GM11168 (cell line): ENCODE measurements around the gene OR4N5.
"Not testable (repeated sequence)": the region's sequence is repeated elsewhere in the genome, so short reads cannot be mapped to it uniquely, and the experiment has no call there.

Source experiments
- in situ Hi-C: fragments of 300-500 bp; cut with MboI; formaldehyde crosslinking; loops from one replicate; pipeline ENCODE4 v1.12.0; 2022; ENCODE audit warnings: low sequenced_read_pairs; ENCODE audit not compliant: unreplicated experiment

OR4N5 gene

GRCh38 chr14:20138520-20138919 lies at the start of gene OR4N5:
Gene OR4N5 (plus strand): TSS chr14:20138820. CDS start chr14:20143736, 4,916 bp downstream.
- in situ Hi-C loops: no loop called here

DNA sequence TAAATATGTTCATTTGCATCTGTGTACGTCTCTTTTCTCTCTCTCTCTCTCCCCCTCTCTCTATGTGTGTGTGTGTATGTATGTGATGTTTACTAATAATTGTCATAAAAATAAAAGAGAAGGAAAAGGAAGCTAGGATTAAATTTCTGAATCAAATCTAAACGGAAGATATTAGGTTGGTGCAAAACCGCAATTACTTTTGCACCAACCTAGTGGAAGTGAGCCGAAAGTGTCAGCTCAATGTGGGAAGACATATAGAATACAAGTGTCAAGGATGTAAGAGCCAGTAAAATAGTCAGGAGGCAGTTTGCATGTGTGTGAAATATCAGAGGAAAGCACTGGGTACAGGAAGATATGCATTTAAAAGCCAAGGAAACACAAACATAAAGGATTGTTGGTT lies 46.6 kb upstream of the OR4N5 start:
- in situ Hi-C loops: no loop called here

GRCh38 chr14:20093442-20093841 lies 45.2 kb upstream of the OR4N5 start:
- in situ Hi-C loops: no loop called here

- in situ Hi-C loops: not testable (repeated sequence)
These were observed 39.5 kb upstream of the OR4N5 start for GRCh38 chr14:20098926-20099770.

DNA sequence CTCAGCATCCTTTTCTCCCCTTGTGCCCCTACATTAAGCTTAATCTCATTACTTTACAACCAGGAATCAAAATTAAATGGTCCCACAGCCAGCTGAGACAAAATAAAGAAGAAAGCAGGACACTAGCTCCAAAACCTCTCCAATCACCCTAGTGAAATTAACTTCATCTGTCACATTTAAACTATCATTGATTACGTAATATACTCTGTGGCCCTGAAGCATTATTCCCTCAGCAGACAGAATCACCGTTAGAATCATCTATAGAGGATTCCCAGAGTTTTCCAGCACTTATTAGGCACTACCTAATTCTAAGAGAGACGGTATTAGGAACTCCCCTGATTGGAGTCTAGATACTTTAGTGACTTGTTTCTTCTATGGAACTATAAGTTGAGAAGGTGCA lies 28.2 kb upstream of the OR4N5 start, which contains the start of gene OR4K17:
Gene OR4K17, plus strand, starts transcription at position 302 of the 400 bp plus-strand sequence. CDS start 6,761 bp downstream, outside the sequence.
- in situ Hi-C loops: no loop called here

DNA sequence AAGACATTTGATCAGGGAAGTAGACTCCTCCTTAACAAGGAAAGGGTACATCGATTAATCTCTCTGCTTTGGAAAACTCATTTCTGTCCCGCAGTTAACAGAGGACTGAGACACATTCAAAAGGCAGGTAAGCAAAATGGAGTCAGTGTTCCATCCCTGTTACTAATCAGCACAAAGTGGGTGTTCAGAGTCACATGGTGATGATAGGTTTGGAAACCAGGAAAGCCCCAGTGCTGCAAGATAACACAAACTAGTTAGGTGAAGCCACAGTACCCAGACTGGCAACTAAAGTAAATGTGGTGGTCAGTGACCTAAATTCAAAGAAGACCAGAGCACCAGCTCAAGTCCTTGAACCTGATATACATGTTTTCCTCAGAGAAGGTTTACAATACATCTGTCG lies 26.3 kb upstream of the OR4N5 start:
- in situ Hi-C loops: no loop called here

GRCh38 chr14:20116748-20117147 lies 21.9 kb upstream of the OR4N5 start:
- in situ Hi-C loops: no loop called here

- in situ Hi-C loops: no loop called here
These were observed 19.8 kb upstream of the OR4N5 start for GRCh38 chr14:20118795-20119194.

DNA sequence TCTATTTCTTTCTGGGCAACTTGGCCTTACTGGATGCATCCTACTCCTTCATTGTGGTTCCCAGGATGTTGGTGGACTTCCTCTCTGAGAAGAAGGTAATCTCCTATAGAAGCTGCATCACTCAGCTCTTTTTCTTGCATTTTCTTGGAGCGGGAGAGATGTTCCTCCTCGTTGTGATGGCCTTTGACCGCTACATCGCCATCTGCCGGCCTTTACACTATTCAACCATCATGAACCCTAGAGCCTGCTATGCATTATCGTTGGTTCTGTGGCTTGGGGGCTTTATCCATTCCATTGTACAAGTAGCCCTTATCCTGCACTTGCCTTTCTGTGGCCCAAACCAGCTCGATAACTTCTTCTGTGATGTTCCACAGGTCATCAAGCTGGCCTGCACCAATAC lies 5.3 kb downstream of the OR4N5 start:
- in situ Hi-C loops: no loop called here

DNA sequence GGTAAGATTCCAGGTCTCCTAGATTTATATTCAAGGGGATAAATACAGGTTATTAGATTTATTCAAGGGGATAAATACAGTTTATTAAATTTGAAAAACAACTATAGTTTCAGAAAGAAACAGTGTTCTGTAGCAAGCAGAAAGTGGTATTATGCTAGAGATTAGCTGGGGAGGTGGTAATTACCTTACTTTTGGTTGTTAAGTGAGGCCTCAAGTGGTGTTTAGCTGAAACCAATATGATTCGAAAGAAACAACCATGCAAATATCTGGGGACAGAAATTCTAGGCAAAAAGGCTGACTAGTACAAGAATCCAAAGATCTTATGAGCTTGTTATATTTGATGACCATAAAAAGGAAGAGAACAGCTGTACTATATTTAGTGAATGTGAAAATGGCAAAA lies 6.2 kb downstream of the OR4N5 start:
- in situ Hi-C loops: no loop called here

- in situ Hi-C loops: no loop called here
These were observed 25.8 kb downstream of the OR4N5 start for GRCh38 chr14:20164462-20164861.

GRCh38 chr14:20167091-20167490 lies 28.5 kb downstream of the OR4N5 start:
- in situ Hi-C loops: no loop called here

GRCh38 chr14:20169852-20170251 lies 31.2 kb downstream of the OR4N5 start:
- in situ Hi-C loops: not testable (repeated sequence)

GRCh38 chr14:20174205-20174604 lies 35.6 kb downstream of the OR4N5 start:
- in situ Hi-C loops: not testable (repeated sequence)

DNA sequence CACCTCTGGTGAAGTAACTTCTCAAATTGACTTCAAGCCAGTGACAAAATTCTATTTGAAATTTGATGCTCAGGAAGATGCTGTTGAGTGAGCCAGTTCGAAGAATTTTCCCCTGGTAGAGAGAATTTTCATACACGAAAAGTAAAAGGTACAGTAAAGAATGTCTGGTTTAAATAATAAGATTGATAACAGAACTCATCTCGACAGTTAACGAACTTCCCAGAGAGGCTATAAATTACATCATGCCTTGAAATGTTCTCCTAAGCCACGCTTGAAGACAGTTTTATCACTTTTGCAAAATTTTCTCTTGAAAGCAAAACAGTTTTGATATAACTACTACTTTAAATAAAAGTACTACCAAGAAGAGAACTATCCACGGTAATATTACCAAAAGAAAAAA lies 37.7 kb downstream of the OR4N5 start:
- in situ Hi-C loops: no loop called here

DNA sequence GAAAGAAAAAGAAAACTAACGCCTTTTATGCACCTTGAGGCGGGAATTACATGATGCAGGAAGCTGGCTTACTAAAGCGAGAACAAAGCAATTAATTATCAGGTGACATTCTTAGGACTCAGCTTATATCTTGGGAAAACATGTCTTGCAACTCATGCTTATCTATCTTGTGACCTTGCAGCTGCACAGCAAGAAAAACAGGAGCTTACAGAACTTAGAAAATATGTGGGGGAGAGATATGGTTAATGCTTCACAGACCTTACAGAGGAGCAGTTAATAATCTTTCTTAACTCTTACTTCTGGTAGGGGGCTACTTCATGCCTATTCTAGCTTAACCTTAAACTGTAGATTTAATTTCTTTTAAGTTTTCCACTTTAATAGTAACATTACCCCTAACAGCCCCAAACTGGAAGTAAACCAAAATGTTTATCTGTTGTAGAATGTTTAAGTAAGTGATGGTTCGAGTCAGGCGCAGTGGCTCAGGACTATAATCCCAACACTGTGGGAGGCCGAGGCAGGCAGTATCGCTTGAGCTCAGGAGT lies 38.9 kb downstream of the OR4N5 start:
- in situ Hi-C loops: no loop called here

GRCh38 chr14:20179218-20179617 lies 40.6 kb downstream of the OR4N5 start:
- in situ Hi-C loops: no loop called here

DNA sequence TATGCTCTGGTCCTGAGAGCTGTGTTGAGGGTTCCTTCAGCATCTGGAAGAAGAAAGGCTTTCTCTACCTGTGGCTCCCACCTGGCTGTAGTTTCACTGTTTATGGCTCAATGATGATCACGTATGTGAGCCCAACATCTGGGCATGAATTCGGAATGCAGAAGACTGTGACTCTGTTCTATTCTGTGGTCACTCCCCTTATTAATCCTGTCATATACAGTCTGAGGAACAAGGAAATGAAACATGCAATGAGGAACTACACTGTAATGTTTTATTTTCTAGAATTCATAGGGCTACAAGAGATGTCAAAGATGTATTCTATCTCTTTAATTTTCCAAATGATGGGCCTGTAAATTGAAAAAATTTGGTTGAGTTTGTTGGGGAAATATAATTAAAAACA lies 41.3 kb downstream of the OR4N5 start:
- in situ Hi-C loops: no loop called here

DNA sequence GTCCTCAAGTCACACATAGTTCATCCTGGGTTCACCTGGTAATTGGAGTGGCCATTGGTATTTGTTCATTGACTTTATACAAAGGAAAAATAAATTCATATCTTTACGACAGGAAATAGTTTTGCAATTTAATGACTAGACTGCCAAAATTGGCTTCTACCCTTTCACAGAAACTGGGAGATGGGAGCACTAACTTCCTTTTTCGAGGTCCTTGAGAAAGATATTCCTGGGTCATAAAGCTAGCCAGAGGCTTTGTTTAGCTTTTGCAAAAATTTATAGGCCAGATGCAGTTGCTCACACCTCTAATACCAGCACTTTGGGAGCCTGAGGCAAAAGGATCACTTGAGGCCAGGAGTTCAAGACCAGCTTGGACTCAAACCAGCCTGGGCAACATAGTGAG lies 41.9 kb downstream of the OR4N5 start:
- in situ Hi-C loops: no loop called here

GRCh38 chr14:20184181-20184580 lies 45.6 kb downstream of the OR4N5 start:
- in situ Hi-C loops: no loop called here

DNA sequence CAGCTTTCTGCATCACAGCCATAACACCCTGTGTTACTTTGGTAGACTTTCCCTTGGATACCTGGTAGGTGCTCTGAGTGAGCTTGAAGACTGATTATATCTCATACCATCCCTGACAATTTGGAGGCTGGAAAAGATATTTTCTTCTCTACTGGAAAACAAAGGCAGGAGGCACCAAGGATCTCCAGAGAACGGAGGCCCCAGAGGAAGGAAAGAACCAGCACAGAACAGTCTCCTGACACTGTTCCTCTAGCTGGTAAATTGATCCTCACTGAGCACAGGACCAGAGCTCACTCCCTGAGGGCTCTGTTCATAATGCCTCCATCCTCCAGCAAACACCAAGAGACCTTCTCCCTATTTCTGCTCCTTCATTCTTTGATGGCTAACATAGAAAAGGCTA lies 52.0 kb downstream of the OR4N5 start, which contains the start of gene OR11G2:
Gene OR11G2, plus strand, starts transcription at position 301 of the 400 bp plus-strand sequence. CDS start 6,542 bp downstream, outside the sequence.
- in situ Hi-C loops: no loop called here

- in situ Hi-C loops: no loop called here
These were observed 52.8 kb downstream of the OR4N5 start for GRCh38 chr14:20191396-20191795.
